GM19025 (cell line): ENCODE results near the gene KLK13.

Experiments
- ATAC-seq: cut with Tn5 transposase; IDR thresholded peaks from one replicate; pipeline ENCODE4 v1.9.1; 2021; ENCODE audit warnings: mild to moderate bottlenecking, low read depth, moderate library complexity; ENCODE audit not compliant: unreplicated experiment

KLK13 gene

DNA sequence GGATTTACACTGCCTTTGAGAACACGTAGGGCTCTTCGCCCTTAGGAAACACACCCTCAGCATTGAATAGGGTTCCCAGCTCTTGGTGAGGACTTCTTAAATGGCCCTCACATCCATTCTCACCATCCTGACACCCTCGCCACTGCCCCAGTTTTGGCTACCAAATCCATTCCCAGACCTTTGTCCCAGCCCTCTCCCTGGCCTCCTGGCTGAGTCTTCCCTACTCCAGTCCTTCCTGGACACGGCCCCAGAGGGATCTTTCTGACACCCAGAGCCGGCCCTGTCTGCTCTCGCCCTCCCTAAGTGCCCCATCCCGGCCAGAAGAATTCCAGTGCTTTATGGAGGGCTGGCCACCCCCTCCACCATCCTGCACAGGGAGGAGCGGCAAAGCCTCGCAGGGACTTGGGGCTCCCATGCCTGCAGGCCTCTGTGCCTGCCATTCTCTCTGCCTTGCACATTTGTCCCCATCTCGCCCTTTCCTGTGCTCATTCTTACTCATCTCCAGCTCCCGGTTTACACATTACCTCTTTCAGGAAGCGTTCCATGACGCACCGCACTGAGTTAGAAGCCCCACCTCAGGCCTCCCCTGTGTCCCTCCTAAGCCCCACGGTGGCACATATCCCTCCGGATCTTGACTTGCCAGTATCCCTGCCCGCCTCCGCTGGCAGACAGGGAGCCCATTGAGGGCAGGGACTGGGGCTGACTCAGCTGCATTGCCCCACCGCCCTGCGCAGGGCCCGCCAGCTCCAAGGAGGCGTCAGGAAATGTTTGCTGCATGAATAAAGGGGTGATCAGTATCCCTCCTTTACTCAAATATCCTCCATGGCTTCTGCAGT, 28.8 kb upstream of the KLK13 start:
- ATAC-seq, result no peak

DNA sequence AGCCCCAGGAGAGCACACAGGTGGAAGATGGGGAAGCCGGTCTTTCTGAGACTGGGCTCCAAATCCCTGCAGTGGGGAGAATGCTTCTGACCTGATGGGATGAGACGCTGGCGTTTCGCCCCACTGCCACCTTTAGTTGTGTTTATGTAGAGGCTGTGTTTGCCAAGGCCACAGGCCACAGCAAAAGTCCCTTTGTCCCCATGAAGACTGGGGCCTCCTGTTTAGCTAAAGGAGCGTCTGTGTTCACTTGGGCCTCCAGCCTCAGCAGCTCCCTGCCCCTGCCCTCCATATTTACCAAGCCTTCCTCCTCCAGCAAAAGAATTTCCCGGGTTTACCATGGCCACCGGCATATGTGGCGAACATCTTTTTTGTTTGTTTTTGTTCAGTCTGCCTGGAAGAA, 28.2 kb upstream of the KLK13 start:
- ATAC-seq, result no peak

DNA sequence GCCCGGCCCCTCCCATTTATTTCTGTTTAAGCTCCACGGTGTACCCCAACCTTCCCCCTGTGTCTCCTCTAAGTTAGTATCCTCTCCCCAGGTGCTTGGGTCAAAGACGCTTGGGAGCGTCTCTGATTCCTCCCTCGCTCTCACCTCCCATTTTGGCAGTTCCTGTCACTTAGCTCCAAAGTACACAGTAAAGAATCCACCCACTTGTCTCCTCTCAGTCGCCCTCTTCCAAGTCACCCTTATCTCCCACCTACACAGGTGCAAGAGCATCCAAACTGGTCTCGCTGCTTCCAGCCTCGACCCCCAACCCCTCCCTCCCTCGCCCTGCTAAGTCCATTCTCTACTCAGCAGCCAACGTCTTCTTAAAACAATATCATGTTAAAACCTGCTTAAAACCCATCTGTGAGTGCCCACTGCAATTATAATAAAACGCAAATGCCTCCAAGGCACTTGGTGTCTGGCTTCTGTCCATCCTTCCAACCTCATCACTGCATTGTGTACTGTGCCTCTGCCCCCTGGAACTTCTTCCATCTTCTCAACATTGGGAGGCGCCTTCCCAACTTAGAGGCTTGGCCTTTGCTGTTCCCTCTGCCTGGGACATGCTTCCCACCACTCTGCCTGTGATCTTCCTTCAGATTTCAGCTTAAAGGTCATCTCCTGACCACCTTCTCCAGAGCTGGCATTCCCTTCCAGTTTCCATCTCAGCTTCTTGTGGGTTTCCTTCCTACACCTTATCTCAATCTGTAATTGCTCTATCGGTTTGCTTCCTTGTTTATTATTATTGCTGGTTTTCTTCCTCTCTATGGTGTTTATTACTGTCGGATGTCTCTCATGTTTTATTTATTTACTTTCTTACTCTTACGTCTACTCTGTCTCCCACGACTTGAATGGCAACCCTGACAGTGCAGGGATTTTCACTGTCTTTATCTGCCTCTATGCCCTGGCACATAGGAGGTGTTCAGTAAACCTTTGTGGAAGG, 27.3 kb upstream of the KLK13 start:
- no peak for ATAC-seq

DNA sequence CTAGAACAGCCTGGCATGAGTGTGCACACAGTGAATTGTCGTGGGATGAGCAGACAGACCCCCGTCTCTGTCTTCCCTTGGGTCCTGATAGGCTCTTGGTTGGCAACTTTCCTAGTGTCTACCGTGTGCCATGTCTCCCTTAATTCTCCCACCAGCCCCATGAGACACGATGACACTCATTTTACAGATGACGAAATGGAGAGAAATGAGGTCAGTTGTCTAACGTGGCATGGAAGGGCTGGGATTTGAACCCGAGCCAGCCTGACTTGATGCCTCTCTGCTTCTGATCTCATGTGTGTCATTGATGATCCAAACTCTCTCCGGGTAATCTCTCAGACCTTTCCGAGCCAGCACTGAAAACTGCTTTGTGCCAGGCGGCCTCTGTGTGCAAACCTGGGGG, 26.2 kb upstream of the KLK13 start:
- no peak for ATAC-seq

DNA sequence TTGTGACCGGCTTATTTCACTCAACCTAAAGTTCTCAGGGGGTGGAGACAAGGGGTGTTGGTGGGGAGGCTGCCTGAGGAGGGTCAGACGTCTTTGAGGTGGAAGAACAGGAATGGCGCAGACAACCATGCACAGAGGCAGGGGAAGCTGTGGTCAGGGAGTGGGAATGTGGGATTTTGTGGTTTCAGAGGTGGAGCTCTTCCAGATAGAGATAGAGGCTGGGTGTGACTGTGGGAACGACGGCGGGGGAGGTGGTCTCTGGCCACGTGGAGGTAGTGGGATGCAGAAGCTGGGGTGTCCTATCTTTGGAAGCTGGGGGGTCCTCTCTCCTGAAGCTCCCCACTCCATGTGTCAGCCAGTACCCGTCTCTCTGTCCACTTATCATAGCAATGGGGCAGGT, 25.6 kb upstream of the KLK13 start:
- no peak for ATAC-seq

DNA sequence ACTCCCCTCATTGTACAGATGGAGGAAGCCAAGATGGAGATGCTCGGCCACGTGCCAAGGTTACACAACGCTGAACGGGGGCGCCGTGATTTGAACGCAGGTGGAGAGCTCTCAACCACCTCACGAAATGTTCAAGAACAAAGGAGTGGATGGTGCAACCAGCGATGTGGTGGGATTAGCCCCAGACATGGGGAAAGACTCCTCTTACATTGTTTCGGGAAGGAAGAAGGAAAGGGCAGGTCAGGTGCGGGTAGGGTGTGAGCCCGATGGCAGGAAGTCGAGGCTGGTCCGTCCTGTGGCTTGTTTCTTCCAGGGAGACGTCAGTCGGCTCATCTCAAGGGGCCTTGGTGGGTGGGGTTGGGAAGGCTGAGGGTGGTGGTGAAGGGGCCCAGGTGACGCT, 24.9 kb upstream of the KLK13 start:
- no peak for ATAC-seq

DNA sequence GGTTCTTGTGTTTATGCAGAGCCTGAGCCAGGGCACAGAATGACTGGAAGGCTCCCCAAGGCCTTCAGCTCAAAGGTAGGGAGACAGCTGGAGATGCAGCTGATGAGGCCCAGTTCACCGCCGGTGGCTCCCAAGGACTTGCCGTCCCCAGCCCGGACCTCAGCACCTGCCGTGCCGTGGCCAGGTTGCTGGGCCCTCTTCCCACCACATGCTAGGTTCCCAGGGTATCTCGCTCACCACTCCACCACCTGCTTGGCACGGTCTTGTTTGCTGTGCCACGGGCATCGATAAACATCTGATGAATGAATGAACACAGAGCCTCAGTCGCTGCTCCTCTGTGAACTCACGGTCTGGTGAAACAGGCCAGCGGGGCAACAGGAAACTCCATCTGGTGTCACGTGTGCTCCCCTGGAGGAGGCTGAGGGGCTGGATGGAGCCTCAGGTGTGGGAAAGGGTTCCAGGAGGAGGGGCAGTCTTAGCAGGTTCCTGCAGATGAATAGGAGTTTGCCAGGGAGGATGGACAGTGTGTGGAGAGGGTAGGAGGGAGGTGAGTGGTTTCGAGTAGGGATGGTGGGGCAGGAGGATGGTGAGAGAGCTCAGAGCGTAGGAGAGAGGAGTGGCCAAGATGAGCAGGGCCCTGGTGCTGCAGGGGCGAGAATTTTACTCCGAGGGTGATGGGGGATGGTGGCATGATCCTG, 21.4 kb upstream of the KLK13 start:
- ATAC-seq, result no peak

DNA sequence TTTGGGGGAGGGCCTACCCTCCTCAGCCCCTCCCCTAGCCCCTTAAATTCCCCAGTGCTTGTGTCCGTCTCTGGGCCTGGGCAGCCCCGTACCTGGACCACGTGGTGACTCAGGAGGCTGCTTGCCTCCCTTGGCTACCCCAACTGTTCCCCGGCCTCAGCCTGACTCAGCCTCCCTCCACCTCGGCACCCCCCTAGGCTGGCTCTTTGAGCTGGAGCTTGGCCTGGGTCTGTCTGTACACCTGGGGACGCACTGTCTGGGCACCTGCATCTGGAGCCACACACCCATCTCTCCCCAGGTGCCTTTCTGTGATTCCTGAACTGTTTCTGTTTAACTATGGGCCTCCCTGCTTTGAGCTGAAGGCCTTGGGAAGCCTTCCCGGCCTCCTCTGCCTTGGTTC, 19.6 kb upstream of the KLK13 start:
- no peak for ATAC-seq

DNA sequence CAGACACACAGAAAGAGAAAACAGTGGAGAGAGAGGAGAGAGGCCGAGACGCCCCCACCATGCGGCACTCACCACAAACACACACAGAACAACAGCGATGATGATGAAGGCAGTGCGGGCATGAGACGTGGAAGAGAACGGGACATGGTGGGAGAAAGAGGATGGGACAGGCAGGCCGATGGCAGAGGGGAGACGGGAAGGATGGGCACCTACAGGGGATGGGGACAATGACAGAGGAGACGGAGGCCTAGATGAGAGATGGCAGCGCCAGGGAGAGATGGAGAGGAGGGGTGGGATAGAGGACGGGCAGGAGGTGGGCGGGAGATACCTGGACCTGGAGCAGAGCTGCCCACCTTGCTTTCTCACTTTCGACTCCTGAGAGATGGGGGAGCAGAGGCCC, 18.9 kb upstream of the KLK13 start:
- no peak for ATAC-seq

DNA sequence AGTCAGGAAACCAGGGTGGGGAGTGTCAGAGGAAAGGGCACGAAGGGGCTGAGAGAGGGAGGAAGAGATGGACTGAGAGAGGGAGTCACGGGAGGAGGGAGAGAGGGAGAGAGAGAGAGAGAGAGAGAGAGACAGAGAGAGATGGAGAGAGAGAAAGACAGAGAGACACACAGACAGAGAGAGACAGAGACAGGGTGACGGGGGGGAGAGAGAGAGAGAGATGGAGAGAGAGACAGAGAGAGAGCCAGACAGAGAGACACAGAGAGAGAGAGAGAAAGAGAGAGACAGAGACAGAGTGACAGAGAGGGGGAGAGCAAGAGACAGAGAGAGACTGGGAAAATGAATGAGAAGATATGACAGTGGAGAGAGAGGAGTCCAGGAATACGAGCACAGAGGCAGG, 18.3 kb upstream of the KLK13 start:
- no peak for ATAC-seq

DNA sequence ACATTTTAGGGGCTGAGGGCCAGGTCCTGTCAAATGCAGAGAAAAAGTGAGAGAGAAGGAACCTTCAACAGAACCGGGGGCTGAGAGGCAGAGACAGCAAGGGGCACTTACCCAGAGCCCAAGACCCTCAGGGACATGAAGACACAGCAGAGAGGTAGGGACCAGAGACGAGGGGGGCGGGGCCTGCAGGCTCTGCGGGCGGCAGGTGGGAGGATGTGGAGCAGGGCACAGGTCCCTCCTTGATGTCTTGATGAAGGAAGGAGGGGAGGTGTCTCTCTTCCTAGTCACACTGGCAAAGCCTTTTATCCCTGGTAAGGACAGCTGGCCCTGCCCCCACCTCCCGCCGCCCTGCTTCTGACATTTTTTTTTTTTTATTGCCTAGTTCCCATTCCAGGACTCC, 17.7 kb upstream of the KLK13 start, which contains the start of gene KLK14:
KLK14 (minus strand) TSS at position 277 of the 400 bp plus-strand sequence; CDS start at position 4, 273 bp downstream.
- ATAC-seq, result no peak

DNA sequence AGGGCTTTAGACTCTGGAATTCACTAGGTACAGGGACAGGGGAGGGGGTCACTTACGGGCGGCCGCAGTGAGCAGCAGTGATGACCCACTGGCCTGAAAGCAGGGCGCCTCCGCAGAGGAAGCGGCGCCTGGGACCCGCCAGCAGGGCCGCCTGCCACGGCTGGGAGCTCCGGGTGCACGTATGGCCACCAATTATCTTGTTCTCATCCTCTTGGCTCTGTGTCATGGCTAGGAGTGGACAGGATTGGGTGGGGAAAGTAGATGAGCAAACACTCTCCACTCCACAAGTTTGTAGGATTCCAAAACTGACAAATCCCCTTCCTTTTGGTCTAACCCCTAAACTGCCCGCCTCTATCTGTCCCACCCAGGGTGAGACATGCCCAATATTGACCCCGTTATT, 16.6 kb upstream of the KLK13 start:
- ATAC-seq, result no peak

DNA sequence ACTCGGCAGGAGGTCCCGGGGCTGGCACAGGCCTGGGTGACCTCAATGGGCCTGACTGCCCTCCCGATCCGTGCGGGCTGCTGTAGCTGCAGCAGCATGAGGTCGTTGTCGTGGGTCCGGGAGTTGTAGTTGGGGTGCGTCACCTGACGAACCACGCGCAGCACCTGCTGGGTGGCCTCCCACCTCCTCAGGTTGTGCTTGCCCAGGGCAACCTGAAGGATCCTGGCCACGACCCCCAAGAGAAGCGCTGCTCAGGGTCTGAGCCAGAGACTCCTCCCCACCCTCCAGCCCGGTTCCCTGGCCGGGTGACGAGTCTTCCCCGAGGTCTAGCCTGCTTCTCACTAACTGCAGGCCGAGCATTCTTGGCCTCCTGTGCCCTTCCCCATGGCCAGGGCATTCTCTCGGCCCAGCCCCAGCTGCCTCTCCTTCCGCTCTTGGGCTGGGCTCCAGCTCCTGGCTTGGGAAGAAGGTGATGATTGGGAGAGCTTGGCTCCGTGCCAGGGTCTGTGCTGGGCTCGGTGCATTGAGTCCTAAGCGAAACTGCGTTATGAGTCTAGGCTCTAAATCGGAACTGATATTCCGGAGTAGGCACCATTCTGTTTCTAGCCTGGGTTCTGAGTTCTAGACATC, 14.7 kb upstream of the KLK13 start:
- ATAC-seq, result no peak

DNA sequence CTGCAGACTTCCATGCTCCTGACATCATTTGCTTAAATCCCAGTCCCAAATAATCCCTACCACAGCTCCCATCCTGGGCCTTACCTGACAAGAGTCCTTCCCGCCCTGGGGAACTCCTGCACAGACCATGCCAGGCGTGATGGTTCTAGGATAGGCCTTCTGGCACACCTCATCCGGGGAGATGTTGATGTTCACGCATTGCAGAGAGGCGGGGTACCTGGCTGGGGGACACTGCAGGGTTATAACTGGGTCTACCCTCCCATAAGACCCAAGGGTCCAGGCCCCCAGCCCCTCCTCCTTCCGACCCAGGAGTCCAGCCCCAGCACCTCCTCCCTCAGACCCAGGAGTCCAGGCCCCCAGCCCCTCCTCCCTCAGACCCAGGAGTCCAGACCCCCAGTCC, 13.8 kb upstream of the KLK13 start:
- no peak for ATAC-seq

DNA sequence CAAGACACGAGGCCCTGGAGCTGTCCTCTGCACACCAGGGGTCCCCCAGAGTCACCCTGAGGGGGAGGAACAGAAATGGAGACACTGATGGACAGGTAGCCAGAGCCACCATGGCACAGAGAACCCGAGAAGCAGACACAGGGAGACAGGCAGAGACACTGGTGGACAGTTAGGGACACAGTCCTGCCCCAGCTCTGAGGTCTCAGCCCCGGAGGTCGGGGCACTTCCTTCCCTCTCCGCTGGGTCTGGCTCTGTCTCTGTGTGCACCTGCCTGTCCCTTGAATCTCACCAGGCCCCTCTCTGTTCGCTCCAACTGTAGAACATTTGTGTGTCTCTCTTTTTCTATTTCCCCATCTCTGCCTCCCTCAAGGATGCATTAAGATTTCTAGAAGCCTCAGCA, 13.2 kb upstream of the KLK13 start:
- no peak for ATAC-seq

DNA sequence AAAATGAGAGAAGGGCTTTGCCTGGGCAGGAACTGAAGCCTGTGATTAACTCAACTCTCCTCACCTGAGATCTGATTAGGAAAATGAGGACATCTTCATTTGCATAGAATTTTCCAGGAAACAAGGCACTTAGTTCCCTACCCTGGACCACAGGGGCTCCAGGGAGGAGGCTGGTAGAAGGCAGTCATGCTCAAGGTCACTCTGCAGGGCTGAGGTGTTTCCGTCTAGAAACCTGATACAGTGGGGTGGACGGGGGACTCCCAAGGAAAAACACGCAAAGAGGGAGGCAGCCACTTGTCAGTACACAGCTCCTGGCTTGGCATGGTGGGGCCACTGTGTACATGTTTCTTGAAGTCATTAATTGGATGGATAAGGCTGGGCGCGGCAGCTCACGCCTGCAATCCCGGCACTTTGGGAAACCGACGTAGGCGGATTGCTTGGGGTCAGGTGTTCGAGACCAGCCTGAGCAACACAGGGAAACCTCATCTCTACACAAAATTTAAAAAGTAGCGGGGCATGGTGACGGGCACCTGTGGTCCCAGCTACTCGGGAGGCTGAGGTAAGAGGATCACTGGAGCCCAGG, 11.8 kb upstream of the KLK13 start:
- ATAC-seq, result no peak

DNA sequence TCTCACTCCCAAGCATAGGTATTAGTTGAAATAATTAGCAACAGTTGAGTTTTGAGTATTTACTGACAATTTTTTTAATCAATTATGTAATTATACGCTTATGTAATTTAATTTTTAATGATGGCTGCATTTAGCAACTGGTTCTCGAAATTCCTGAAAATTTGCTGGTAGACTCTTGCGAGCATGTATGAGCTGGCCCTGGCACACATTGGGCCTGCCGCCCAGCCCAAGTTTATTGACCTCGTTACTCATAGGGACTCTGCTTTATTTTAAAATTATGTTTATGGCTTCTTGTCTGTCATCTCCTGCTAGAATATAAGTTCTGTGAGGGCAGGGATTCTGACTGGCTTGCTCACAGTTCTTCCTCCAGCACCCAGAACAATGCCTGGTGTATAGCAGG, 11.1 kb upstream of the KLK13 start:
- no peak for ATAC-seq

DNA sequence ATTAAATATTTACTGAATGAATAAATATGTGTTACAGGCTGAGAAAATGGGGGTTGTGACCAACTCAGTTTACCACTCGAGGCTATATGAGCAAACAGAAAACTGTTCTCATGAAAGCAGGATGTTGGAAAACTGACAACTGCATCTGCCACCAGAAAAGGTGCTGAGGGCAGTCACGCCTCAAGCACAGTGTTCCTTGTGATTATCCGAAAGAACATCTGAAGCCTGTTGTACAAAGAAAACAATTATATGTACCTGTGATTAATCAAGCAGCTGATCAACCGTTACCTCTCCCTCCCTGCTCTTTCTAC, 6.2 kb upstream of the KLK13 start:
- no peak for ATAC-seq

DNA sequence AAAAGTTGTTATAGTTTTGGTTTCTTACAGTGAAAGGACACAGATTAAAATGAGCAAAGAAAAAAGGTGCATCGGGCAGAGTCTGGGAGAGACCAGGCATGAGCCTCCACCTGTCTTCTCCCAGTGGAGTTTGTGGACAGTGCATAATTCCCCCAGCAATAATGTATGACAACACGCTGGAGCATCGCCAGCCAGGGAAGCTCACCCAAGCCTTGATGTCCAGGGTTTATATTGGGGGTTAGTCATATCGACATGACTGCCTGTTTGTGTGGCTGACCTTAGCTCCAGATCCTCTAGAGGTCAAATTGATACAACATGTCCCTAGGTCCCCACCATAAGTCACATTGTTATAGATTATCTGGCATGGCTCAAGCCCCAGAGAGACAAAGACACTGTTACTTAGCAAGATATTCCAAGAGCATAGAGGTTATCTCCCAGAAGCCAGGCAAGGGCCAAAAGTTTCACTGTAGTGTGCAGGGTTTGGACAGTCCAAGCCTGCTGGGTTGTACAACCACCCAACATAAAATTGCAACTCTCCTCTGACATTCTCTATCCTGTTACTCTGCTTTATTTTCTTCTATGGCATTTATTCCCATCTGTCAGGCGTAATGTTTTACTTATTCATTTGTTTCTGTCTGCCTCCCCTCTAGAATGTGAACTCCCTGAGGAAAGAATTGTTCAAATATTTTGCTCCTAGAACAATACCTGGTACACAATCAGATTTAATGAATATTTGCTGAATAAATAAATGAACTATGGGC, 5.6 kb upstream of the KLK13 start:
- no peak for ATAC-seq
